HEK293T (cell line): ENCODE results near the gene EML3.

Source experiments
- ARNT ChIP-seq: fragments of 450-650 bp; IDR thresholded peaks from 2 replicates; pipeline ENCODE4 v1.6.1; 2017; ENCODE audit warnings: mild to moderate bottlenecking
- BHLHE40 ChIP-seq: fragments of 450-650 bp; IDR thresholded peaks from 2 replicates; pipeline ENCODE4 v1.6.1; 2016; ENCODE audit warnings: mild to moderate bottlenecking, moderate library complexity, borderline replicate concordance
- ELF4 ChIP-seq: fragments of 450-650 bp; IDR thresholded peaks from 2 replicates; pipeline ENCODE4 v1.6.1; 2017; ENCODE audit warnings: antibody characterized with exemption
- FOXK2 ChIP-seq: fragments of 450-650 bp; IDR thresholded peaks from 2 replicates; pipeline ENCODE4 v1.6.1; 2016; ENCODE audit warnings: mild to moderate bottlenecking
- FOXM1 ChIP-seq: fragments of 450-650 bp; IDR thresholded peaks from 2 replicates; pipeline ENCODE4 v1.6.1; 2017; ENCODE audit warnings: mild to moderate bottlenecking, borderline replicate concordance
- HDGF ChIP-seq: fragments of 450-650 bp; IDR thresholded peaks from 2 replicates; pipeline ENCODE4 v1.6.1; 2017; ENCODE audit warnings: antibody characterized with exemption, borderline replicate concordance
- LEF1 ChIP-seq: fragments of 450-650 bp; IDR thresholded peaks from 2 replicates; pipeline ENCODE4 v1.6.1; 2017; ENCODE audit warnings: mild to moderate bottlenecking, borderline replicate concordance
- NFRKB ChIP-seq: fragments of 450-650 bp; IDR thresholded peaks from 2 replicates; pipeline ENCODE4 v1.6.1; 2016; ENCODE audit warnings: mild to moderate bottlenecking, moderate library complexity
- PKNOX1 ChIP-seq: fragments of 450-650 bp; IDR thresholded peaks from 2 replicates; pipeline ENCODE4 v1.6.1; 2016
- SP1 ChIP-seq: fragments of 450-650 bp; IDR thresholded peaks from 2 replicates; pipeline ENCODE4 v1.6.1; 2017
- SUZ12 ChIP-seq: fragments of 450-650 bp; IDR thresholded peaks from 2 replicates; pipeline ENCODE4 v1.6.1; 2016; ENCODE audit warnings: mild to moderate bottlenecking
- ZNF384 ChIP-seq: fragments of 450-650 bp; IDR thresholded peaks from 2 replicates; pipeline ENCODE4 v1.6.1; 2016

- TF ChIP-seq FOXK2 (no peak), FOXM1 (no peak), ZNF384 (no peak), SP1 (no peak), HDGF (no peak), BHLHE40 (no peak), PKNOX1 (no peak), ARNT (no peak), ELF4 (no peak), NFRKB (no peak), LEF1 (no peak), SUZ12 (no peak)
Measured at GRCh38 chr11:62613291-62613778, 760 bp upstream of the EML3 start.
